KG1 (cell line): ENCODE data around the gene DLGAP1.
A peak's percentile ranks its signal among the peaks of the same experiment; 100 is the strongest.
"Not testable (repeated sequence)": the region's sequence is repeated elsewhere in the genome, so short reads cannot be mapped to it uniquely, and the experiment has no call there.

Experiments used
- DNase-seq: peaks from one replicate; lab custom pipeline; 2025; lab: John Stamatoyannopoulos, UW

Gene DLGAP1

GRCh38 chr18:3624546-3624934, 830.6 kb downstream of the DLGAP1 start:
- DNase-seq = no peak

GRCh38 chr18:3623769-3624545, 831.1 kb downstream of the DLGAP1 start:
- DNase-seq = no peak

GRCh38 chr18:3620146-3621119, 834.7 kb downstream of the DLGAP1 start:
- no peak for DNase-seq

GRCh38 chr18:3619746-3620145, 835.4 kb downstream of the DLGAP1 start:
- DNase-seq = no peak

- no peak for DNase-seq
Observed at GRCh38 chr18:3619222-3619621, 835.9 kb downstream of the DLGAP1 start.

- no peak for DNase-seq
Observed at GRCh38 chr18:3616744-3617143, 838.4 kb downstream of the DLGAP1 start.

GRCh38 chr18:3616142-3616541, 839.0 kb downstream of the DLGAP1 start:
- DNase-seq = no peak

GRCh38 chr18:3615374-3615985, 839.6 kb downstream of the DLGAP1 start:
- no peak for DNase-seq

GRCh38 chr18:3612315-3612714, 842.8 kb downstream of the DLGAP1 start:
- no peak for DNase-seq

GRCh38 chr18:3611313-3612090, 843.6 kb downstream of the DLGAP1 start:
- no peak for DNase-seq

- no peak for DNase-seq
Observed at GRCh38 chr18:3610813-3611212, 844.3 kb downstream of the DLGAP1 start.

GRCh38 chr18:3610188-3610708, 844.9 kb downstream of the DLGAP1 start:
- no peak for DNase-seq

GRCh38 chr18:3608488-3608887, 846.6 kb downstream of the DLGAP1 start:
- no peak for DNase-seq

- not testable (repeated sequence) for DNase-seq
Observed at GRCh38 chr18:3608099-3608453, 847.0 kb downstream of the DLGAP1 start.

- no peak for DNase-seq
Observed at GRCh38 chr18:3607309-3608098, 847.6 kb downstream of the DLGAP1 start.

GRCh38 chr18:3606863-3607262, 848.2 kb downstream of the DLGAP1 start:
- DNase-seq = not testable (repeated sequence)

- DNase-seq = peak; percentile 38
Observed at GRCh38 chr18:3605954-3606443, 849.1 kb downstream of the DLGAP1 start.

- DNase-seq = no peak
Observed at GRCh38 chr18:3605486-3605952, 849.6 kb downstream of the DLGAP1 start.

- DNase-seq = peak; percentile 39
Observed at GRCh38 chr18:3604498-3605408, 850.4 kb downstream of the DLGAP1 start.

- DNase-seq = no peak
Observed at GRCh38 chr18:3604235-3604497, 850.9 kb downstream of the DLGAP1 start.
